CD4-positive, CD25-positive, alpha-beta regulatory T cell (primary cell): ENCODE measurements around the gene MAP3K3. TPM values are rescaled to one million over a fixed set of nuclear protein-coding genes. Genes with fewer than 3 reads are reported as not detected.

ENCODE experiments used
- polyA plus RNA-seq, 4 donors: library from polyadenylated mRNA; unstranded; fragments of 300-500 nt; fragmentation: Illumina TruSeq; gene quantifications; one replicate each; pipeline ENCODE4 v1.2.3, GENCODE V29; 2021
- total RNA-seq: library from RNA; stranded (reverse); gene quantifications from one replicate; pipeline ENCODE4 v1.2.3, GENCODE V29; 2022

MAP3K3 gene
- total and polyA plus RNA-seq, 5 donors from 2014 or later: 24.2 to 72.9 (median 28.8) TPM

Other genes starting within 250 kb of the MAP3K3 start
- 6.1 TPM for gene CYB561, start 176.1 kb upstream of the MAP3K3 start, total RNA-seq
- 1 to 10 TPM in 1 of 4 donors, under 1 TPM in 3; 0.28 to 2.2 (median 0.82) TPM for gene CYB561, start 176.1 kb upstream of the MAP3K3 start, polyA plus RNA-seq
- gene ACE, start 145.4 kb upstream of the MAP3K3 start, total RNA-seq: 4.2 TPM
- gene ACE, start 145.4 kb upstream of the MAP3K3 start, polyA plus RNA-seq: under 1 TPM in 1 of 4 donors, not detected in 3; 0.15 TPM
- not detected for gene KCNH6, start 99.1 kb upstream of the MAP3K3 start, total RNA-seq
- gene KCNH6, start 99.1 kb upstream of the MAP3K3 start, polyA plus RNA-seq: not detected
- gene DCAF7, start 71.9 kb upstream of the MAP3K3 start, total RNA-seq: 41.0 TPM
- 10 to 100 TPM; 67.7 to 89.4 (median 68.6) TPM for gene DCAF7, start 71.9 kb upstream of the MAP3K3 start, polyA plus RNA-seq
- gene TACO1, start 21.5 kb upstream of the MAP3K3 start, total RNA-seq: 9.3 TPM
- 10 to 100 TPM; 19.3 to 27.3 (median 23.0) TPM for gene TACO1, start 21.5 kb upstream of the MAP3K3 start, polyA plus RNA-seq
- gene LIMD2, start 77.7 kb downstream of the MAP3K3 start, total RNA-seq: 634 TPM
- gene LIMD2, start 77.7 kb downstream of the MAP3K3 start, polyA plus RNA-seq: 100 to 1,000 TPM; 408 to 478 (median 445) TPM
- 47.8 TPM for gene STRADA, start 119.4 kb downstream of the MAP3K3 start, total RNA-seq
- 10 to 100 TPM; 20.0 to 31.9 (median 22.2) TPM for gene STRADA, start 119.4 kb downstream of the MAP3K3 start, polyA plus RNA-seq
- 35.4 TPM for gene CCDC47, start 151.2 kb downstream of the MAP3K3 start, total RNA-seq
- 10 to 100 TPM; 35.7 to 47.9 (median 41.3) TPM for gene CCDC47, start 151.2 kb downstream of the MAP3K3 start, polyA plus RNA-seq
- gene DDX42, start 151.8 kb downstream of the MAP3K3 start, total RNA-seq: 94.3 TPM
- gene DDX42, start 151.8 kb downstream of the MAP3K3 start, polyA plus RNA-seq: 10 to 100 TPM in 2 of 4 donors, 1 to 10 TPM in 2; 8.2 to 14.7 (median 11.4) TPM
- 84.8 TPM for gene PSMC5, start 205.0 kb downstream of the MAP3K3 start, total RNA-seq
- 100 to 1,000 TPM; 140 to 222 (median 169) TPM for gene PSMC5, start 205.0 kb downstream of the MAP3K3 start, polyA plus RNA-seq
- gene FTSJ3, start 205.2 kb downstream of the MAP3K3 start, total RNA-seq: 39.4 TPM
- 10 to 100 TPM; 19.9 to 25.0 (median 23.1) TPM for gene FTSJ3, start 205.2 kb downstream of the MAP3K3 start, polyA plus RNA-seq
- gene SMARCD2, start 220.3 kb downstream of the MAP3K3 start, total RNA-seq: 132 TPM
- 100 to 1,000 TPM; 104 to 149 (median 113) TPM for gene SMARCD2, start 220.3 kb downstream of the MAP3K3 start, polyA plus RNA-seq